ENCODE results near the gene APC.

Gene APC

DNA sequence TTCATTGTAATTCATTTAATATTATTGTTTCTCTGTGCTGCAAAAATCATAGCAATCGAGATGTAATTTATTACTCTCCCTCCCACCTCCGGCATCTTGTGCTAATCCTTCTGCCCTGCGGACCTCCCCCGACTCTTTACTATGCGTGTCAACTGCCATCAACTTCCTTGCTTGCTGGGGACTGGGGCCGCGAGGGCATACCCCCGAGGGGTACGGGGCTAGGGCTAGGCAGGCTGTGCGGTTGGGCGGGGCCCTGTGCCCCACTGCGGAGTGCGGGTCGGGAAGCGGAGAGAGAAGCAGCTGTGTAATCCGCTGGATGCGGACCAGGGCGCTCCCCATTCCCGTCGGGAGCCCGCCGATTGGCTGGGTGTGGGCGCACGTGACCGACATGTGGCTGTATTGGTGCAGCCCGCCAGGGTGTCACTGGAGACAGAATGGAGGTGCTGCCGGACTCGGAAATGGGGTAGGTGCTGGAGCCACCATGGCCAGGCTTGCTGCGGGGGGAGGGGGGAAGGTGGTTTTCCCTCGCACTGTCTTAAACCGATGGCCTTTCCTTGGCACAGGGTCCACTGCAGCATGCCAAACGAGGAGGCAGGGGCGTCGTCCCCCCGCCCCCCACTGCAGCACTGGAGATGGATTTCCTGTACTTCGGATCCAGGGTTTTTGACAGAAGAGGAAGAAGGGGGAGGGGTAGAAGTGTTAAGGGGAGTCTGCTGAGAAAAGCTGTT is at the start of gene APC:
Gene APC (plus strand): TSS at position 423 of the 728 bp plus-strand sequence. CDS start 17,006 bp downstream, outside the sequence.
- in situ Hi-C loops (cut with MboI; ENCODE audit: low pct_unique_long_range_greater_than_20kb, low sequenced_read_pairs), result no loop called here
- peak; percentile 90 for DNase-seq

GRCh38 chr5:112689155-112689909 is 48.4 kb upstream of the APC start:
- in situ Hi-C loops (cut with MboI; ENCODE audit: low pct_unique_long_range_greater_than_20kb, low sequenced_read_pairs), result no loop called here
- no peak for DNase-seq

DNA sequence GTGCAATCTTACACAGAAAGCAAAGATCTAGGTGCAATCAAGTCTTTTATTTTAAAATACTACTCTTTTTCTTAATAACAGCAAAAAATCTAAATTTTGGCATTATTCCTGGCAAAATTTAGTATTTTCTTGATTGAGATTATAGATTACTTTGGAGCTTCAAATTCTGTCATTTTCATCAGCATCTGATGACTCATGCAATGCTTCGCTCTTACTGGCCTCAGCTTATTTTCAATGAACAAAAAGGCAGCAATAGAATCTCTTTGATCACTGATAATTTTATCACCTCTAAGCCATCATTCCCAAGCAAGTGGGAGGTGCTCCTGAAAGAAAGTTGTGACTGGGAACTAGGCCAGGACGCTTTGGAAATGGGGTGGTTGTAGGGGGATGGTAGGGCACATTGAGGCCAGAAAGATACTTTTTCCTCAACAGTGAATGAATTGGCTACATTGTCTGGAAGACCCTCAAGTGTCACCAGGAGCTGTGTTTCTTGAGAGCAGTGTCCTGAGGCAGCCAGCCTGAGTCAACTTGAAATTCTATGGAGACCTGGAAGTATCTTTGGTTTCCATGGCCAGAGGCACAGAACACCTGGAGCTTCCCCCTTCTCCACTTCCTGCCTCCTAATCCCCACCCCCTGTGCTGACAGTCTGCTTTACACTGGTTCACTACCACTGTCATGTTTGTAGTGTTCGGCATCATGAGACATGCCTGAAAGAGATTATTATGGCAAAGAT is 46.9 kb upstream of the APC start:
- no peak for DNase-seq
- in situ Hi-C loops (cut with MboI; ENCODE audit: low pct_unique_long_range_greater_than_20kb, low sequenced_read_pairs), result no loop called here

- in situ Hi-C loops (cut with MboI; ENCODE audit: low pct_unique_long_range_greater_than_20kb, low sequenced_read_pairs), result no loop called here
- DNase-seq, result no peak
Measured at GRCh38 chr5:112691339-112691680, 46.4 kb upstream of the APC start.

GRCh38 chr5:112691758-112692157 is 45.9 kb upstream of the APC start:
- peak; percentile 69 for DNase-seq
- in situ Hi-C loops (cut with MboI; ENCODE audit: low pct_unique_long_range_greater_than_20kb, low sequenced_read_pairs), result no loop called here

DNA sequence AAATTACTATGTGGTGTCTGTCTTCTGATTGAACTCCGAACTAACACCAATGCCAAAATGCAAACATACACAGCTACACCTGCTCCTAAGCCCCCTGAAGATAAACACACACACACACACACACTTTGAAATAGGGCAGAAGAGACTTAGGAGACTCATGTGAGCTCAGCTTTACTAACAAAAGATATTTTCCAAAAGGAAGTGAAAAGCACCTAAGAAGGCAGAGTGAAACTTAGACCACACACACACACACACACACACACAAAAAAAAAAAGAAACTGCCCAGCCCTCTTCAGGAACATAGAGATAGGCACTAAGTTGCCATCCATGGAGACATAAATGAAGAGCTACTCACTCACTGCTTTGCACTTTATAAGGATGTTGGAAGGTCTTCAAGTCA is 45.2 kb upstream of the APC start:
- in situ Hi-C loops (cut with MboI; ENCODE audit: low pct_unique_long_range_greater_than_20kb, low sequenced_read_pairs), result no loop called here
- no peak for DNase-seq

- no peak for DNase-seq
- in situ Hi-C loops (cut with MboI; ENCODE audit: low pct_unique_long_range_greater_than_20kb, low sequenced_read_pairs), result no loop called here
Measured at GRCh38 chr5:112693301-112693700, 44.4 kb upstream of the APC start.

DNA sequence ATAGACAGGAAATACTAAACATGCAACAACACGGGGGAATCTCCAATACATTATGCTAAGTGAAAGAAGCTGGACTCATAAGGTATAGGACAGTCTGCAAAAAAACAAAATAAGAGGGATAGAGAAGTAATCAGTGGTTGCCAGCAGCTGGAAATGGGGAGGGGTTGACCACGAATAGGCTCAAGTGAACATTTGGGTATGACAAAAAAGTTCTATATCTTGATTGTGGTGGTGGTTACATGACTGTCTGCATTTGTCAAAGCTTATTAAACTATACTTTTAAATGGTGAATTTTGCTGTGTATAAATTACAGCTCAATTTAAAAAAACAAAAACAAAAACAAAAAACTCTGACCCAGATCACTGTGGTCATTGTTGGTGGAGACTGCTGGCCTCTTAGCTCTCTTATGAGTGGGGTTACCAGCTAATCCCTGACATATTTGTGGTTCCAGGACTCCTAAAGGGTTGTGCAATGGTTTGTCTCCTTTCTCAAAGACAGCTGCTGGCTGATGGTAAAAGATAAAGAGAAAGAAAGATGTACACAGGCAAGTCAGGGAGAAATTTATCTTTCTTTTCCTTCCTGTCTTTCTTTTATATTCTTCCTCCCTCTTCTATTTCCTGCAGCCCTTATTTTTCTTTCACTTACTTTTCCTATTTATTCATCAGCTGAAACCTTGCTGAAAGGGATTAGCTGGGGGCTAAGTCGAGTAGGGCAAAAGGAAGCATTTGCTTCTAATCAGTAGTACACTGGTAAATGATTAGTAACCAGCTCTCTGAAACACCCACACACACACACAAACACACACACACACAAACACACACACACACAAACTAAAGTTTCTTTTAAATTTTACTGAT is 42.6 kb upstream of the APC start:
- in situ Hi-C loops (cut with MboI; ENCODE audit: low pct_unique_long_range_greater_than_20kb, low sequenced_read_pairs), result no loop called here
- DNase-seq, result peak; percentile 51

DNA sequence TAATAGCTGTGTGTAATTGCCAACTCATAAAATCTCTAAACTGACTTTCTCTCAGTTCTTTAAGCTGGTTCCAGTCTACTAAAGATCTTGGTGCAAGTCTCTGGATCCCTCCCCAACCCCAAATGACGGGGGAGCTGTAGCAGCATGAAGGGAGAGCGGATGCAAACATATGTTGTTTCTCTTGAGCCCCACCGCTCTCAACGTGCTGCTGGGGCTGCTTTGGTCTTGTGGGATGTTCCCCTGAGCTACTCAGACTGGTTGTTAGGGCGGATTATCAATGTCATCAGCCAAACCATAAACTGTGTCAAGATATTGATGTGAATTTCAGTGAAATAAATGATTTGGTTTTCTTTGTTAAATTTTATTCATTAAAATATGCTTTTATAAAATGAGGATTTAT is 40.9 kb upstream of the APC start:
- in situ Hi-C loops (cut with MboI; ENCODE audit: low pct_unique_long_range_greater_than_20kb, low sequenced_read_pairs), result no loop called here
- no peak for DNase-seq

DNA sequence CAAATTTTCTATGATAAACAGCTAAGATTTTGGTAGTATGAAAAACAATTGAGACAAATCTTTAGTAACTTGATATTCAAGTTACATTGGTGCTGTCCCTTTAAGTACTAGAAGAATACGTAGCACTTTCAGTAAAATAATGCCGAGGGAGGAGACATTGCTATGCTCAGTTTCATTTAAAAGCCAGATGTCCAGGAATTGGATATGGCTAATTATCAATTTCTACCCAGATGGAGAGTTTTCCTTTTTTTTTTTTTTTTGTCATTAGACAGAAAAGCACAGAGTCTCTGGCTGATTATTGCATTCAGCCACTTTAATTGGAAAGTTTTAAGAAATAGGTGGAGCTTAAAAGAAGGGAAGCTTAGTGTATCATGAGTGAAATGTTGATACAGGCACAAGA is 40.4 kb upstream of the APC start:
- no peak for DNase-seq
- in situ Hi-C loops (cut with MboI; ENCODE audit: low pct_unique_long_range_greater_than_20kb, low sequenced_read_pairs), result no loop called here

DNA sequence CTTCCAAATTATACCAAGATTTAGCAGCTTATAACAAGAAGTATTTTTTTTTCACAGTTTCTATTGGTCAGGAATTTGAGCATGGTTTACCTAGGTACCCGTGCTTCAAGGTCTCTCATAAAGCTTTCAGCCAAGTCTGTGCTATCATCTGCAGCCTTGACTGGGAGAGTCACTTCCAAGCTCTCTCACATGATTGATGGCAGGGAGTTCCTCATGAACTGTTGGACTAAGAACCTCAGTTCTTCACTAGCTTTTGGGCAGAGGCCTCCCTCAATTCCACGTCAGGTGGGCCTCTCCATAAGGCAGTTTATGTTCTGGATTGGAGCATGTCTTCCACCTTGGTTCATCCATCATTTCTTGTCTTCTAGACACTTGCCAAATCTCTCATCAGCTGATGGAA is 39.9 kb upstream of the APC start:
- no peak for DNase-seq
- in situ Hi-C loops (cut with MboI; ENCODE audit: low pct_unique_long_range_greater_than_20kb, low sequenced_read_pairs), result no loop called here

GRCh38 chr5:112703866-112704820 is 33.5 kb upstream of the APC start:
- in situ Hi-C loops (cut with MboI; ENCODE audit: low pct_unique_long_range_greater_than_20kb, low sequenced_read_pairs), result no loop called here
- DNase-seq, result peak; percentile 70

DNA sequence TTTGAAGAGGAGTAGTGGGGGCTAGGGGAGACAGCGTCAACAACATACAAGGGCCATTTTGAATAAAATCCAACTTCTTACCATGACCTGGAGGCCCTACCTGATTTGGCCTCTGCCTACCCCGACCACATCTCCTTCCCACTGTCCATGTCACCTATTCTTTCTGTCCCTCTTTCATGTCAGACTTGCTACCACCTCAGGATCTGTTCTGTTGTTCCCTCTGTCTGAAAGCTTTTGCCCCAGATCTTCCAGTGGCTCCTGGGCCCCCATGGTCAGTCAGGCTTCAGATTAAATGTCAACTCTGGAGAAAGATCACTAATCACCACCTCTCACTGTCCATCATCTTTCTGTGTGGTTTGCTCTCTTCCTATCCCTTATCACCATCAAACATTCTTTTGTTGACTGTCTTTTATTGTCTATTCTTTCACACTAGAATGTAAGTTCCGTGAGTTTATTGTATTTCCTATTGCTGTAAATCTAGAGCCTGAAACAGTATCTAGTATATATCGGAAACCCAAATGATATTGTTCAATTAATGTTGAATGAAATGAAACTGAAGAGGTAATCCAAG is 31.2 kb upstream of the APC start:
- DNase-seq, result no peak
- in situ Hi-C loops (cut with MboI; ENCODE audit: low pct_unique_long_range_greater_than_20kb, low sequenced_read_pairs), result no loop called here

GRCh38 chr5:112707187-112708102 is 30.2 kb upstream of the APC start:
- DNase-seq, result peak; percentile 94
- in situ Hi-C loops (cut with MboI; ENCODE audit: low pct_unique_long_range_greater_than_20kb, low sequenced_read_pairs), result no loop called here

DNA sequence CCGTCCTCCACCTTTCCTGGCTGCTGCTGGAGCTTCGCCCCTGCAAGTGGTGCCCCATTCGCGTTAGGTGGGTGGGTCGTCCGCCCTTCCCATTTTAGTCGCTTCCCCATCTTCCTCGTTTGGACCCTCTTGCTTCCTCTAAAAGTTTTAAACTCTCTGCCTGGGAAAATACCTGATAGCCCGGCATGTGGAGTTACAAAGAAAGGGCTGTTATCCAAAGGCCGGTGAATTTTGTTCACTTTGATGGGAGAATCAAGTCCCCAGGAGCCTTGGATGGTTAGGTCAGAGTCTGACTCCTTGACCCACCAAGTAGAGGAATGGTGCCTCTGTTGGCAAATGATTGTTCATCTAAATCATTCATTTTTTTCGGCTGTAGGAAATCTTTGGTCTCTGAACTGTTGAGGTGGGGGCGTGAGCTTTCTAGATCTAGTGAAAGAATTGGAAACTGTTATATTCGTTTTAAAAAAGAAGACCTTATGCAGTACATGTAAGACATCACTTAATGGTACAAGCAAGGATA is 29.5 kb upstream of the APC start:
- in situ Hi-C loops (cut with MboI; ENCODE audit: low pct_unique_long_range_greater_than_20kb, low sequenced_read_pairs), result no loop called here
- DNase-seq, result no peak

- DNase-seq, result no peak
- in situ Hi-C loops (cut with MboI; ENCODE audit: low pct_unique_long_range_greater_than_20kb, low sequenced_read_pairs), result no loop called here
Measured at GRCh38 chr5:112709416-112709815, 28.3 kb upstream of the APC start.

DNA sequence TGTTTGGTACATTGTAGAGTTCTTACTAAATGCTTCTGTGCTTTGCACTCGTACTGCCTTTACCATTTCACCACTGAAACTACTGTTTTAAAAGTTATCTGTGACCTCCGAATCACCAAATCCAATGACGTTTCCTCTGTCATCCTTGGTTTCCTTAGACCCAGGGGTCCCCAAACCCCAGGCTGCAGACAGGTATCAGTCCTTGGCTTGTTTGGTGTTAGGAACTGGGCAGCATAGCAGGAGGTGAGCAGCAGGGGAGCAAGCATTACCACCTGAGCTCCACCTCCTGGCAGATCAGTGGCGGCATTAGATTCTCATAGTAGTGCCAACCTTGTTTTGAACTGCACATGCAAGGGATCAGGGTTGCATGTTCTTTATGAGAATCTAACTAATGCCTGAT is 26.8 kb upstream of the APC start:
- in situ Hi-C loops (cut with MboI; ENCODE audit: low pct_unique_long_range_greater_than_20kb, low sequenced_read_pairs), result no loop called here
- no peak for DNase-seq

Data from KBM-7 (cell line).